A673 (cell line): ENCODE measurements around the gene XYLT1. TPM values are rescaled to one million over a fixed set of nuclear protein-coding genes. Genes with fewer than 3 reads are reported as not detected.

ENCODE experiments used
- Bru-seq: library from RNA; stranded (reverse); fragments of 400-500 nt; gene quantifications from one replicate; lab custom pipeline; 2021; lab: Mats Ljungman, UMichigan
- BruChase-seq, 2 experiments: library from RNA; stranded (reverse); fragments of 400-500 nt; gene quantifications; one replicate each; lab custom pipeline; 2021; lab: Mats Ljungman, UMichigan
- BruUV-seq: library from RNA; stranded (reverse); fragments of 400-500 nt; replicated peaks from 2 replicates; lab custom pipeline; 2021; lab: Mats Ljungman, UMichigan
- CTCF ChIA-PET: fragments of 300-600 bp; sonication (Branson Sonifier 250); formaldehyde crosslinking; loops from one replicate; lab custom pipeline; 2022; ENCODE audit warnings: antibody characterized with exemption; lab: Charles Lee
- POLR2A ChIA-PET: fragments of 300-600 bp; sonication (Branson Sonifier 250); formaldehyde crosslinking; loops from one replicate; lab custom pipeline; 2022; ENCODE audit warnings: antibody characterized with exemption; ENCODE audit not compliant: low non-redundant PET; lab: Charles Lee
- DNase-seq: peaks from one replicate; pipeline ENCODE4 v3.0.0-alpha.2; 2015; ENCODE audit warnings: low spot score
- H3K27ac ChIP-seq: fragments of 200-600 bp; sonication (generic); 2 replicates; pipeline ENCODE4 v1.5.1; 2016; ENCODE audit warnings: mixed run types, low read depth, mild to moderate bottlenecking, mixed read lengths, antibody characterized with exemption, low read length; ENCODE audit not compliant: poor library complexity, severe bottlenecking
- H3K27me3 ChIP-seq: fragments of 200-600 bp; sonication (generic); replicated peaks from 2 replicates; pipeline ENCODE4 v1.6.1; 2017; ENCODE audit warnings: mixed run types, low read depth, mild to moderate bottlenecking, mixed read lengths, antibody characterized with exemption, low read length; ENCODE audit not compliant: insufficient read depth, poor library complexity
- H3K36me3 ChIP-seq: fragments of 200-600 bp; sonication (generic); 2 replicates; pipeline ENCODE4 v1.6.1; 2016; ENCODE audit warnings: mixed run types, mild to moderate bottlenecking, mixed read lengths, antibody characterized with exemption, low read length; ENCODE audit not compliant: insufficient read depth, poor library complexity, severe bottlenecking
- H3K4me1 ChIP-seq: fragments of 200-600 bp; sonication (generic); 2 replicates; pipeline ENCODE4 v1.6.1; 2017; ENCODE audit warnings: mixed run types, mild to moderate bottlenecking, mixed read lengths, antibody characterized with exemption, low read length; ENCODE audit not compliant: insufficient read depth, poor library complexity, severe bottlenecking
- H3K4me3 ChIP-seq: fragments of 200-600 bp; sonication (generic); 2 replicates; pipeline ENCODE4 v1.5.1; 2016; ENCODE audit warnings: low read depth, mixed run types, mild to moderate bottlenecking, mixed read lengths, low read length; ENCODE audit not compliant: poor library complexity, severe bottlenecking
- H3K9me3 ChIP-seq: fragments of 200-600 bp; sonication (generic); 2 replicates; pipeline ENCODE4 v1.6.1; 2016; ENCODE audit warnings: mixed run types, low read depth, mild to moderate bottlenecking, mixed read lengths, antibody characterized with exemption, low read length; ENCODE audit not compliant: poor library complexity, severe bottlenecking
- EZH2 ChIP-seq: fragments of 200-600 bp; sonication (generic); IDR thresholded peaks from 2 replicates; pipeline ENCODE4 v1.6.1; 2017; ENCODE audit warnings: borderline replicate concordance, low read depth, mild to moderate bottlenecking, mixed read lengths, antibody characterized with exemption, low read length; ENCODE audit not compliant: poor library complexity, severe bottlenecking
- intact Hi-C: fragments of 100-400 bp; cut with micrococcal nuclease; formaldehyde crosslinking; loops from one replicate; pipeline ENCODE4 v1.10.0; 2022; ENCODE audit not compliant: unreplicated experiment
- long read RNA-seq: library from polyadenylated mRNA; stranded (forward); transcript quantifications from one replicate; pipeline ENCODE4 v2.0.0, GENCODE V29; 2022
- total RNA-seq: library from RNA; stranded (reverse); gene quantifications from 2 replicates; pipeline ENCODE4 v1.2.3, GENCODE V29; 2021
- TF ChIP-seq, protein P1 (sequence below): fragments of 300-800, 200-600 bp; sonication (generic); conservative IDR thresholded peaks from 2 replicates; pipeline ENCODE4 v1.5.1; 2017; ENCODE audit warnings: low read depth, mild to moderate bottlenecking, antibody characterized with exemption, low read length, moderate library complexity, mixed read lengths

The XYLT1 gene
- 0.13 and 0.64 TPM in 2 replicates for total RNA-seq
- Bru-seq, nascent RNA, result percentile 19 among the genes with signal in this experiment
- BruChase-seq, experiment 1, labeled RNA remaining after a 2-hour chase, result percentile 16 among the genes with signal in this experiment
- percentile 23 among the genes with signal in this experiment for BruChase-seq, experiment 2, labeled RNA remaining after a 6-hour chase
- long read RNA-seq, partial matches to known transcripts, result 1 of 1 reads
- long read RNA-seq, other reads (novel, unspliced or antisense), result 0 of 1 reads

- no peak within 1 kb of the TSS for H3K27ac ChIP-seq
- peaks cover 32% of the 10 kb centered on the region for H3K27me3 ChIP-seq
- no peaks in the 10 kb centered on the region for H3K36me3 ChIP-seq
- ChIA-PET CTCF (no interaction called here), POLR2A (no interaction called here)
- no TSS peak for BruUV-seq
- no peaks in the 10 kb centered on the region for H3K4me1 ChIP-seq
- H3K9me3 ChIP-seq, result no peaks in the 10 kb centered on the region
- TF ChIP-seq, protein P1, sequence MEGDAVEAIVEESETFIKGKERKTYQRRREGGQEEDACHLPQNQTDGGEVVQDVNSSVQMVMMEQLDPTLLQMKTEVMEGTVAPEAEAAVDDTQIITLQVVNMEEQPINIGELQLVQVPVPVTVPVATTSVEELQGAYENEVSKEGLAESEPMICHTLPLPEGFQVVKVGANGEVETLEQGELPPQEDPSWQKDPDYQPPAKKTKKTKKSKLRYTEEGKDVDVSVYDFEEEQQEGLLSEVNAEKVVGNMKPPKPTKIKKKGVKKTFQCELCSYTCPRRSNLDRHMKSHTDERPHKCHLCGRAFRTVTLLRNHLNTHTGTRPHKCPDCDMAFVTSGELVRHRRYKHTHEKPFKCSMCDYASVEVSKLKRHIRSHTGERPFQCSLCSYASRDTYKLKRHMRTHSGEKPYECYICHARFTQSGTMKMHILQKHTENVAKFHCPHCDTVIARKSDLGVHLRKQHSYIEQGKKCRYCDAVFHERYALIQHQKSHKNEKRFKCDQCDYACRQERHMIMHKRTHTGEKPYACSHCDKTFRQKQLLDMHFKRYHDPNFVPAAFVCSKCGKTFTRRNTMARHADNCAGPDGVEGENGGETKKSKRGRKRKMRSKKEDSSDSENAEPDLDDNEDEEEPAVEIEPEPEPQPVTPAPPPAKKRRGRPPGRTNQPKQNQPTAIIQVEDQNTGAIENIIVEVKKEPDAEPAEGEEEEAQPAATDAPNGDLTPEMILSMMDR, result no peak
- TF ChIP-seq EZH2, result no peak
- DNase-seq, result peak; percentile 14
- peak within 1 kb of the TSS; percentile 27 for H3K4me3 ChIP-seq
- intact Hi-C loops, result no loop called here
Measured at GRCh38 chr16:17470908-17471718, at the start of gene XYLT1. TSS of gene XYLT1 (minus strand) at chr16:17470960. CDS start at chr16:17470796, 164 bp downstream.

DNA sequence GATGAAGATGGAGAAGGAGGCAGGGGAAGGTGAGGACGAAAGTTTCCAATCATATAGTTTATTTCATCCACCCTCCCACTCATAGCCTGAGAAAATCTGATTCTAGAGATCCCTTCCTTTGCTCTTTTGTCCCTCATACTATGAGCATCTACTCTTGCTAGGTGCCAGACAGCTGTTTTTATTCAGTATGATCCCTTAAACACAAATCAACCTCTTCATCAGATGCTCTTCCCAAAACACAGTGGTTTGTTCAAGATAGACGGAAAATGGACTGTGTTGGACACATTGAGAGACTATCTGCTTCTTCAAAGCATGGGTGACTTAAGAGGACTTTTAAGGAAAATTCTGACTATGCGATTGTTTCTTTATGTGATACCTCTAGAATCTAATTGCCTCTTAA, 49.4 kb upstream of the XYLT1 start:
- no TSS peak for BruUV-seq
- no peaks in the 10 kb centered on the region for H3K4me1 ChIP-seq
- H3K36me3 ChIP-seq, result no peaks in the 10 kb centered on the region
- no peaks in the 10 kb centered on the region for H3K9me3 ChIP-seq
- H3K27ac ChIP-seq, result no peak overlapping the region
- no peak overlapping the region for H3K4me3 ChIP-seq
- ChIA-PET POLR2A (no interaction called here), CTCF (no interaction called here)
- TF ChIP-seq EZH2, result no peak
- TF ChIP-seq, protein P1, result no peak
- H3K27me3 ChIP-seq, result no peaks in the 10 kb centered on the region
- intact Hi-C loops, result no loop called here
- no peak for DNase-seq

GRCh38 chr16:17519101-17519955, 48.6 kb upstream of the XYLT1 start:
- Histone ChIP-seq H3K27ac (no peak overlapping the region), H3K27me3 (no peaks in the 10 kb centered on the region), H3K36me3 (no peaks in the 10 kb centered on the region), H3K4me1 (no peaks in the 10 kb centered on the region), H3K9me3 (no peaks in the 10 kb centered on the region), H3K4me3 (no peak overlapping the region)
- intact Hi-C loops, result no loop called here
- no peak for DNase-seq
- POLR2A ChIA-PET, result no interaction called here
- TF ChIP-seq, protein P1, result no peak
- TF ChIP-seq EZH2, result no peak
- BruUV-seq, result no TSS peak
- CTCF ChIA-PET, result no interaction called here
